Ramos (cell line): ENCODE data around the gene TSHZ3.

Experiments
- in situ Hi-C: fragments of 300-500 bp; cut with MboI; formaldehyde crosslinking; loops from one replicate; pipeline ENCODE4 v1.14.3; 2022; ENCODE audit warnings: low sequenced_read_pairs; ENCODE audit not compliant: unreplicated experiment

TSHZ3 gene

GRCh38 chr19:31315652-31316051, 33.6 kb downstream of the TSHZ3 start:
- in situ Hi-C loops: no loop called here

GRCh38 chr19:31314849-31315629, 34.2 kb downstream of the TSHZ3 start:
- in situ Hi-C loops: no loop called here

- in situ Hi-C loops: no loop called here
Measured at GRCh38 chr19:31314156-31314555, 35.1 kb downstream of the TSHZ3 start.

- in situ Hi-C loops: no loop called here
Measured at GRCh38 chr19:31313291-31314030, 35.8 kb downstream of the TSHZ3 start.

- in situ Hi-C loops: no loop called here
Measured at GRCh38 chr19:31312677-31313244, 36.5 kb downstream of the TSHZ3 start.

GRCh38 chr19:31312009-31312676, 37.1 kb downstream of the TSHZ3 start:
- in situ Hi-C loops: no loop called here

- in situ Hi-C loops: no loop called here
Measured at GRCh38 chr19:31310432-31311133, 38.7 kb downstream of the TSHZ3 start.

GRCh38 chr19:31308781-31309180, 40.5 kb downstream of the TSHZ3 start:
- in situ Hi-C loops: no loop called here

GRCh38 chr19:31307071-31307669, 42.1 kb downstream of the TSHZ3 start:
- in situ Hi-C loops: no loop called here

GRCh38 chr19:31306006-31306753, 43.1 kb downstream of the TSHZ3 start:
- in situ Hi-C loops: no loop called here

GRCh38 chr19:31304831-31305312, 44.4 kb downstream of the TSHZ3 start:
- in situ Hi-C loops: no loop called here

GRCh38 chr19:31303262-31303815, 45.9 kb downstream of the TSHZ3 start:
- in situ Hi-C loops: no loop called here

GRCh38 chr19:31301306-31301980, 47.8 kb downstream of the TSHZ3 start:
- in situ Hi-C loops: no loop called here

- in situ Hi-C loops: no loop called here
Measured at GRCh38 chr19:31300422-31300821, 48.8 kb downstream of the TSHZ3 start.

- in situ Hi-C loops: no loop called here
Measured at GRCh38 chr19:31299665-31300064, 49.6 kb downstream of the TSHZ3 start.

- in situ Hi-C loops: no loop called here
Measured at GRCh38 chr19:31297991-31298390, 51.2 kb downstream of the TSHZ3 start.

GRCh38 chr19:31296741-31297390, 52.4 kb downstream of the TSHZ3 start:
- in situ Hi-C loops: no loop called here

GRCh38 chr19:31294189-31294588, 55.0 kb downstream of the TSHZ3 start:
- in situ Hi-C loops: no loop called here
